Hematopoietic multipotent progenitor cell (in vitro differentiated cells): ENCODE measurements around the gene CCDC70. TPM values are rescaled to one million over a fixed set of nuclear protein-coding genes. Genes with fewer than 3 reads are reported as not detected.

ENCODE experiments used
- DNase-seq, 3 donors: peaks; one replicate each; pipeline ENCODE4 v3.0.0-alpha.2; 2011 to 2015; ENCODE audit warnings: low read depth in 2 of 3, low spot score in 2 of 3
- total RNA-seq: library from RNA; depleted of rRNA; stranded (reverse); fragments of >200 nt; gene quantifications from one replicate; pipeline ENCODE4 v1.2.3, GENCODE V29; 2012

Gene CCDC70
- total RNA-seq, 1 donor, result not detected

DNA sequence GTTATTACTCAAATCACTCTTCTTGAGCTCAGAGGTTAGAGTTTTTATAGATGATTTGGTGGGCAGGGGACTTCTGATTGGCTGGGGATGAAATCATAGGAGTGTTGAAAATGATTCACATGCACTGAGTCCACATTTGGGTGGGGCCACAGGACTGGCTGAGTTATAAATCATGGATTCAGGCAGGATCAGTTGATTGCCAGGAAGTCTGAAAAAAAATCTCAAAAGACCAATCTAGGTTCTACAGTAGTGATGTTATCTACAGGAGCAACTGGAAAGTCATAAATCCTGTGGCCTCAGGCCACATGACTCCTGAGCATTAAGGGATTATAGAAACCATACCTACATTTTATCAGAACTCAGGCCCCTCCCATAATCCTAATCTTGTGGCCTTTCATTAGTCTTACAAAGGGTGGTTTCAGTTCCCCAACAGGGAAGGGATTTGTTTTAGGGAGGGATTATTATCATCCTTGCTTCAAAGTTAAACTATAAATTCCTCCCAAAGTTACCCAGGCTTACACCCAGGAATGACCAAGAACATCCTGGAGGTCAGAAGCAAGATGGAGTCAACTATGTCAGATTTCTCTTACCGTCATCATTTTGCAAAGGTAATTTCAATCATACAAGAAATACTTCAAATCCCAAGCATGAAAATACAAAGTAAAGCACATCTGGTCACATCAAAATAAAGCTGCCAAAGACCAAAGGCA lies 5.6 kb upstream of the CCDC70 start:
- DNase-seq, result no peak

DNA sequence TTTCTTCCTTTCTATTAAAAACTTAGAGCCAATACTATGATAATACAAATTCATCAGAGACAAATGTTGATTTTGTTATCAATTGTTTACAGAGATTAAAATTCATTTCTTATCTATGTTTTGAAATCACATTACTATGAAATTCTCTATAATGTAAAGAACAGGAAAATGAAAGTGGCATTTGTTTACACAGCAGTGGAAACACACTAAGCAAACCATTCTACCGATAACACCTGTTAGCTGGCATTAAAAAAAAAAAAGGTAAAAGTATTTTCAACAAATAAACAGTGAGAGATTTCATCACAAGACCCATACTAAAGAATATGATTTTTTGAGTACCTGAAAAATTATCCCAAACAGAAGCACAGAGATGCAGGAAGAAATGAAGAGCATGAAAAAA lies 4.8 kb upstream of the CCDC70 start:
- DNase-seq, result no peak

DNA sequence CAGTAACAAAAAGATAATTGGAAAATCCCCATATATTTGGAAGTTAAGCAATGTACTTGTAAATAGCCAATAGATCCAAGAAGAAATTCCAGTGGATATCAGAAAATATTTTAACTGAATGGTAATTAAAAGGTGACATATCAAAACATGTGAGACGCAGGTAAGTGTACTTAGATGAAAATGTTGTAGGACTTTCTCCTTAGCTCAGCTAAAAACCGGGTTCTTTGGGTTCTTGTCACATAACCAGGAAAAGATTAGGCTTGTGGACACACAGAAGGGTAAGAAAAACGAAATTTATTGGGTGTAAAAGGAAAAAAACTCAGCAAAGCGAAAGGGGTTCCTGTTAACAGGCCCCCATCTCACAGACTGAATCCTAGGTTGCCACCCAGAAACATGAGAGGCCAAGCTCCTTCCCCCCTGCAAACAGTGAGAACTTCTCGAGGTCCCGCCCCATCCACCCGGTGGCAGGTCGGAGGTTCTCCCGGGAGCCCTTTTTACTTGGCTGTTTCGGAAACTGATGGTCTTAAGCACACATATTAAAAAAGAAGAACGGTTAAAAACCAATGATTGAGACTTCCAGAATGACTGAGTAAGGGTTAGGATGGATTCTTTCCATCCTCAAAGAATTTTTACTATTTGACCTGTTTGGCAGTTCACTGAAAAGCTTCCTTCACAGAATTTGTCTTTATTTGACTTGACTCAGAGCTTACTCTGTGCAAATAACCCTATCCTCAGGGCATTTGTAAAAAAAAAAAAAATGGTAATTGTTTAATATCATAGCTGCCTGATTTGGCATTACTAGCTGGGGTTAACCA lies 3.1 kb upstream of the CCDC70 start:
- DNase-seq, result no peak

DNA sequence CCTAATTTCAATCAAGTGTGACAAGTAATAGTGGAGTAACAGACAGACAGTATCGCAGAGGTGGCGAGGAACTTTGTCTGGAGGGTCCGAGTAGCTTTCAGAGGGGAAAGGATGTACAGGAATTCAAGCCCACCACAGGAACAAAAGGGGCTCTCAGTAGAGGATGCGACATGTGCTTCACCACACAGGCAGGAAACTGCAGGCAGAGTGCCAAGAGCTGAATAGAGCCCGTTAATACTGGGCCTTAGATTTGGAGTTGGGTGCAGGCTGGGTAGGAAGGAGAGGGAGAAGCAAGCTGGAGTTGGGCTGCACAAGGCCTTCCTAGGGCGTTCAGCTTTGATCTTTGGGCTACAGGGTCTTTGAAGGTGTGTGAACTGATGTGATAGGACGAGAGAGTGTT lies 1.2 kb downstream of the CCDC70 start:
- peak in 1 of 3 donors; percentile 54 for DNase-seq

DNA sequence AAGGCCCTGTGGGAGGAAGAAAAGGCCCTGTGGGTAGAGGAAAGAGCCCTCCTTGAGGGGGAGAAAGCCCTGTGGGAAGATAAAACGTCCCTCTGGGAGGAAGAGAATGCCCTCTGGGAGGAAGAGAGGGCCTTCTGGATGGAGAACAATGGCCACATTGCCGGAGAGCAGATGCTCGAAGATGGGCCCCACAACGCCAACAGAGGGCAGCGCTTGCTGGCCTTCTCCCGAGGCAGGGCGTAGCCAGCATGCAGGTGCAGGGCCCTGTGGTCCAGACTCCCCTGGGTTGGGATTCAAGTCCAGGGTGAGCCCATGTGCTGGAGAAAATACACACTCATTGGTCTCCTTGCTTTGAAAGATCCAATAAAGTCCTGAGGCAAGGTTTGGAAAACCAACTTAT lies 4.1 kb downstream of the CCDC70 start:
- no peak for DNase-seq

DNA sequence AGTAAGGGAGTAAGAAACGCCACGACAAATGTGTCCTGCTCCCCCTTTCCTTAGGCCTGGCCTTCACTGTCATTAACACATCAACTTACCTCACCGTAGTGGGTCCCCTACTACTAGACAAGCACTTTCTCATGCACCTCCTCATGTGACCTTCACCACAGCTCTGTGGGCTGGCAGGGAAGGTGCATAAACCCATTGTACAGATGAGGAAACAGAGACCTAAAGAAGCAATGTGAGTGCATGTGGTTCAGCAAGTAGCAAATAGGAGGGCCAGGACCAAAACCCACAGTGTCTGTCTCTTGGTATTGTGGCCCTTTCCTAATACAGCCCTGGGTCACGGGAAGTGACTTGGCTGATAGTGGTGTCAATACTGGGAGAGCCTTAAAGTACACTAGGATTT lies 5.3 kb downstream of the CCDC70 start:
- no peak for DNase-seq

DNA sequence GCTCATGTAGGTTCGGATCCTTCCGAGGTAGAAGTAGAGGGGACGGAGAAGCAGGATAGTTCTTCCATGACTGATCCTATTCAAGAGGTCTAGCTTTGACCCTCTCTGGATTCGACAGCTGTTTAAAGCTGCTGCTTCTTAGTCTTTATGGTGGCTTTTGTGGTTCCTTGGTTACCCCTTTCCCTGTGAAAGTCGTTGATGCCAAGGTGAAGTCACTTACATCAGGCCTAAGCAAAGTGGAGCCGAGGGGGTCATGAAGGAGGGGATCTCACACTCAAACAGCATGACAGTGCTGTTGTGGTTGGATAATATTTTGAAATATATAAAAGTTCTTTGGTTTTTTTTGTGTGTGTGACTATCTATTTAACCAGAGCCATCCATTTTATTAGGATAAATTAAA lies 8.1 kb downstream of the CCDC70 start:
- no peak for DNase-seq

DNA sequence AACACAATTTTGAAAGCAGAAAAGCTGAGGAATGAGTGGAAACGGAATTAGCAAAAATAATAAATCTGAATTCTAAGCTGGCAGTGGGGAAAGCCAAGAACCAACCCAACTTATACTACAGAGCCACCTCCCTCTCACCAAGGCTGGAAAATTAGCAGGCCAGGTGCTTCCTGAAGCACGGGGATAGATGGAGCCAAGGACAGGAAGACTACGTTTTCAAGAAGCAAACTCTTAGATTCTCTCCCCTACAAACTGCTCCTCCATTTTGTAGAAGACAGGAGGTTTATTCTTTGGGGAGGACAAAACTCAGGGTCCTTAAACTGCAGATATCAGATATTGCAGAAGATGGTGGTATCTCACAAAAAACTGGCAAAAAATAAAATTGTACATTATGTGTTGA lies 8.8 kb downstream of the CCDC70 start:
- DNase-seq, result no peak

DNA sequence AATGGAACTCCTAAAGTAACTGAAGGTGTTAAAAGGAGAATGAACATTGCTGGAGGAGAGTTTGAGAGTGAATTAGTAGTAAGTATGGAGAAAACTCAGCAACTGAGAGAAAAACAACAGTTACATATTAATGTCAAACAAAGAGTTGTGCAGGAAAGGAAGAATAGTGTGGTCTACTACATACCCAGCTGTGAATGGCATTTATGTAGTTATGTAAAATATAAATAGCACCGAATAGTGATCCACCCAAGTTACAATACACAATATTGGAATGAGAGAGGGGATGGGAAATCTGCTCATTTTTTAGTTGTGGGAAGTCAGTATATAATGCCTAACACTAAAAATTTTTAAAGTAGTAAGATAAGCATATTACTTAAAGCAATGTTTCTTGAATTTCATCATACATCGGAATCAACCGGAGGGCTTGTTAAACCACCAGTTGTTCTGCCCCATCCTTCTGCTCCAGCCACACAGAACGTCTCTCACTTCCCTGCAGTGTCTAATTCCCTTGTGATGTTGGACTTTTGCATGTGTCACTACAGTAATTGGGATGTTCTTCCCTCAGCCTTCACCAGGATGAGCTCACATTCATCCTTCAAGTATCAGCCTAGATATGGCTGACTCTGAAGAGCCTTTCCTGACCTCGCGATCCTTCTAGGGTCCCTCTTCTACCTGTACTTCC lies 11.5 kb downstream of the CCDC70 start:
- no peak for DNase-seq

DNA sequence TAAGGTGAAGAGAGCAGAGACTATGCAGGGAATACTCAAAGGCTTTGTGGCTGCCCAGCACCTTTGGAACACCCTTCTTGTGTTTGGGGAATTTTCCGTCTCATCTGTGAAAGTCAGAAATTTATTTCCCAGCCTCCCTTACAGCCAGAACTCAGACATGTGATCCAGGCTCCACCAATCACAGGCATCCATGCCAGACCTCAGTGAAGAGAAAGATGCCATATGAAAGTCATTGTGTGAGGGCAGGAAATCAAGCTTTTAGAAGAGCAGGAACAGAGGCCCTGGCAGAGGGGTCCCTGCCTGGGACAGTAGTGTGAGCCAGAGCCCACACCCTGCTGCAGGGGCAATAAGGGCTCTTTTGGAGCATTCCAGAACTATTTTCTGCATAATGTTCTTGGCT lies 12.1 kb downstream of the CCDC70 start:
- no peak for DNase-seq

DNA sequence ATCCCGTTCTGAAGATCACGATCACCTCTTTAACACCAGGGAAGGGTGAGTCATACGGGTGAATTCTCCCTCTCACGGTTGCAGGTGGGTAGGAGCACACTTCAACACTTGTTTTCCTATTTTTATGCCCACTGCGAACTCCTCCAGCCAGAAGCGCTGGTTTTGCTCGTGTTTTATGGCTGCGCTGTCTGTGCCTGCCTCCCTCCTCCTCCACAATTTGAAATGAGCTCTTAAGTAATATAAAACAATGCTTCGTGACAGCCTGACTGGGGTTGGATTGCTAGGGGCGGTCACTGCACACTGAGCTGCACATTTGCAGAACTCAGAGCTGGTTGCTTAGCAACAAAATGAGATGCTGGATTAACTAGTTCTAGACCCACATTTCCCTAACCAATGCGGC lies 12.9 kb downstream of the CCDC70 start:
- no peak for DNase-seq

DNA sequence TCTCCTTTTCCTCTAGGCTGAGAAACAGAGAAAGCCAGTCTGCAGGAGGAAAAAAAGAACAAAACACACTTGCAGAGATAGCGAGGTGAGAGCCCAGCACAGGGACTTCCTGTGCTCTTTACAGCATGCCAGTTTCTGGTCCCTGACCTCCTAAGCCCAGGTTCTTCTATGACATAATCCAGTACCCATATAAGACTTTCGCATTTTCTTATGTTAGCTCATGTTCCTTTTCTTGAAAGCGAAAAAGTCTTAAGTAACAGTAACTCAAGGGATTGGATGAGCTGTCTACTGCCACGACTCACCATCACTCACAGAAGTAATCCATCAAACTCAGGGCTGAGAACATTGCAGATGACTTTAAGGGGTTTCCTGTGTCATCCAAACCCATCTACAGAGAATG lies 17.4 kb downstream of the CCDC70 start:
- DNase-seq, result no peak

DNA sequence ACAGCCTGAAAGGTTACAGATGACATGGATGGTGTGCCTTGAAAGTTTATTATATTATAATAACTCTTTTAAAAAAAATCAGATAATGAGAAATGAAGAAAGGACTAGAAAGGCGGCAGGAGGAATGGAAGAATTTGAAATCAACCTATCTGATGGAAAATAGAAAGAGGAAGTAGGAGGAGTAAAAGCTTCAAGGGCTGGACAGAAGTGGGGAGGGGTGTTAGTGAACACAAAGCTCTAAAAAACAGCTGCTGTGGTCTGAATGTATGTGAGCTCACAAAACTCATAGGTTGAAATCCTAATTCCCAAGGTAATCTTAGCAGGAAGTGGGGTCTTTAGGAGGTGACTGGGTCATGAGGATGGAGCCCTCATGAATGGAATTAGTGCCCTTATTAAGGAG lies 19.5 kb downstream of the CCDC70 start:
- DNase-seq, result no peak

DNA sequence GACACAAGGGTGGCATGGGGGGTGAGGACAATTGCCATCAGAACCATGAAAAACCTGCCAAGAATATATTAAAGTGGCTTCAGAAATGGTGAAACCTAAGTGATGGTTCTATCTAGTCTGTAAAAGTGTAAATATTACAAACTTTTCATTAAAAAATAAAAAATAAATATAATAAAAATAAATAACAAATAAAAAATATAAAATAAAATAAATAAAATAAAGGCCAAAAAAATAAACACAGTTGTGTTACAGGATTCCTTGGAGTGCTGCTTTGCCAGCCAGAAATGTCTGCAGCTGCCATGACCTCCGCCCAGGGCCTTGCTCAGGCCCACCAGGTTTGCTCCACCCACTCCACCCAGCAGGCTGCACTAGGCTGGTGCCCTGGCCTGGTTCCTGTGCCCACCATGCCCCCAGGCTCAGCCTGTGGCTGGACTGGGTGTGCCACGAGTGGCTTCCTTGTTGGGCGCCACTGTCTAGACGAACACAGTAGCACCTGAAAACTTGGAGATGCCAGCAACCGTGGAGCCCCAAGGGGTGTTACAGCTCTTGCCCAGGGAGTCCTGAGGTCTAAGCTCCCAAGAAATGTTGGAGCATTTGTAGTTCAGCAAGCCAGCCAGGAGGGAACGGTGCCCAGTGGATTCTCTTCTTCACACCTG lies 20.9 kb downstream of the CCDC70 start:
- no peak for DNase-seq

DNA sequence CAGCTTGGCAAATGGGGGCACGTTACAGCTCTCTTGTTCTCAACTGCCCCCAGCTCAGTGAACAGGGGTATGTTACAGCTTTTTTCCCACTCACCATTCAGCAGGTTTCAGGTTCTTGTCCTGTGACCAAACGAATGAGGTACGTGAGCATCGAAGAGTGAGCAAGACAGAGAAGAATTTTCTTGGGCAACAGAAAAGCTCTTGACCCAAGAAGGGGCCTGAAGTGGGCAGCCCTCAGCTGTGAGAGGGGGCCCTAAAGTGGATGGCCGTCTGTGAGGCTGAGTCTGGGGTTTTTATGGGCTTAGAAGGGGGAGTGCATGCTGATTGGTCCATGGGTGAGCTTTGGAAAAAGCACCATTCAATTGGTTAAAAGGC lies 21.4 kb downstream of the CCDC70 start:
- DNase-seq, result no peak

DNA sequence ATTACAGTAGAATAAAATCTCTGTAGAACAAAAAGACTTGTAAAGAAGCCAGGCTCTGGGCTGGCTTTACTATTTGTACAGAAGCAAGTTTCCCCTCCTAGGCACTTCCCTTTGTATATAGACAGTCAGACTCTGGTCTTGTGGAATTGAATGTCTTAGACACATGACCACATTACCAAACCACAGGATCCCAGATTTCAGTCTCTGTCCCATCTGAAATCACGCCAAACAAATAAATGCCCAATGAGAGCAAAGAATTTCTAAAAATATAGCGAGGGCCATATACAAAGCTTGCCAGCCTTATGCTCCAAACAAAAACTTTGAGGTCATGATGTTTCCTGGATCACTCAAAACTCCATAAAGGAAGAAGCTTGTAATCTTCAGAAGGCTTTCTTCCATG lies 23.9 kb downstream of the CCDC70 start:
- no peak for DNase-seq

DNA sequence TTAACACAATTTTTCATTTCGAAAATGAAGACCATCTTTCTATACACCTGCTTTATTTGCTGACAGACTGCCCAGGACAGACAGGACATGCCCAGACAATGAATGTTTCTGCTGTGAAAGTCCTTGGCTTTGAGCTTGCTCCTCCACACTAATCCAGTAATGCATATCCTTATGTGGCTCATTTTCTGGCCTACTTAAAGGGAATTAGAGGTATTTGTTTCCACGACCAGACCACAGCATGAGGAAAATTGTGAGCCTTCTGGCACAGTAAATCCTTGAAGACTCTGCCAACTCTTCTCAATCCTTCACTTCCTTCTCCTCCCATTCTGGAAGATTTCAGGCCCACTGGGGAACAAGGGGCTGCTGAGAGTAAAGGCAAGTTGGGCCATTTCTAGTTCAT lies 25.7 kb downstream of the CCDC70 start:
- no peak for DNase-seq

DNA sequence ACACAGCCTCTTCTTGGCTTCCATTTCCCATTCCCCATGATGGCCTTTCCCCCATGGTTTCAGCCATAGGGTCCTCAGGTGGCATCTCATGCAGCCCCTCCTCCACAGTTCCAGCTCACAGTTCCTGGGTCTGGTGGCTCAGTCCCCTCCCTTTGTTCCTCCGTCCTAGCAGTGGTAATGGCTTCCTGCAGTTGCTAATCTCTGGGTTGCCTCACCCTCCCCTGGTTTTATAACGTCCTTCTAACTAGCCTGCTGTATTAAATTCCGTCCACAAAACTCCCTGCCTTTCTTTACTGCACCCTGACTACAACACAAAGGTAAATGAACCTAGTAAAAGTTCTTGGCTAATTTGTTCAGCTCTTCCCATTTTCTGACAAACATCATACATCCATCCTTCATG lies 30.9 kb downstream of the CCDC70 start:
- no peak for DNase-seq

DNA sequence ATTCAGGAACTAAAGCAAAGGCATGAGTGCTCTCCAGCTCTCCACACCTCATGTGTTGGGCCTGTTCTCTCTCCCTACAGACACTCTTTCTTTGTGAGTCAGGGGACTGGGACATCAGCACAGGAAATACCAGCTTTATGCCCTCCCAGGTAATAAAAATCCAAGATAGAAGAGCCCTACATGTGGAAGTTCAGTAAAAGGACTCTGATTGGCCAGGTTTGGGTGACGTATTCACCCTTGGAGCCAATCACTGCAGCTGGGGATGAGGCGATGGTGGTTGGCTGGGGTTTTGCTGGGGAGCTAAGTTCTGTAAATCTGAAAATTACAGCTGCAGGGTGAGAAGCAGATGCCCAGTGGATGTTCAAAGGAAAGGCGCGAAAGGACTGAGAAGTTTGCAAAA lies 32.5 kb downstream of the CCDC70 start:
- no peak for DNase-seq

DNA sequence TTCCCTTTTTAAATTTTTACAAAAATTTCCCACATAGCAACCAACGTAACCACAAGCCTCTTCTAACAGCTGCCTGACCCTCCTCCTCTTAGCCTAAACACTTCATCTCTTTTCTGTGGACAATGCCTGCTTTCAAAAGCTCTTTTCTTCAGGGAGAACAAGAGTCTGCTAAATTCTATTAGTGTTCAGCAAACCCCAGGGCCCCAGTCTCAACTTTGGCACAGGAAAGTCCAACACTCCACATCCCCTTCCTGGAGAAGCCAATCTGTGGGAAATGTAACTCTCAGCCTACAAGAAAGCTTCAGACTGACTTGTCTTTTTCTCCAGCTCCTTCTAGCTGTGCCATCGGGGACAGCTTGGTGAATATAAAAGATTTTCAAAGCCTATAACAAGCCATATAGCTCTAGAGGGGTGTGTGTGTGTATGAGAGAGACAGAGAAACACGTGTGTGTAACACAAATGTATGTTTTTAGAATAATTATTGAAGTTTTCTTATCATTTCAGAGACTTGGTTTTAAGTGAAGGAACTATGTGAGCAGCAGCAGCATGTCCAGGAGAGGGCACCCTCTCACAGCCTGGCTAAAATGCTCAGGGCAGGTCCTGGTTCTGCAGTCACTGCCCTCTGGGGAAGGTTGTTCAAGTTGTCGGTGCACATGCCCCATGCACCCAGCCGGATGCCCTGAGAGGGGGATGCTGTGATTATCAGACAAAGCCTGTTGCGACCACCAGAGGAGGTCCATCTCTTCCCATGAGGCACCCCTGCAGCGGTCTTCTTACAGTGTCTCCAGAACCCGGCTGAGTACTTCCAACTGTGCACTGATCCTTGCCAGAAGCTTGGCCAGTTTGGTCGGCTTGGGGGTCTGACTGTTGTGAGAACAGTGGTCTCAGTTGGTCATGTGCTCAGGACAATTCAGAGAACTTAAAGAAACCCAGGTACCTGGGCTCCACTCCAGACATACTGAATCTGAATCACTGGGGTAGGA lies 34.4 kb downstream of the CCDC70 start:
- peak in 2 of 3 donors; percentile 67 to 74 for DNase-seq
